Nephron progenitor cell (in vitro differentiated cells): ENCODE data around the gene TBC1D7.

ENCODE experiments used
- DNase-seq: peaks from one replicate; pipeline ENCODE4 v3.0.0; 2021
- H3K27ac Mint-ChIP-seq: 2 replicates; pipeline ENCODE4 v1.8.0; 2021; ENCODE audit warnings: mild to moderate bottlenecking, moderate library complexity, mixed read lengths
- H3K27me3 Mint-ChIP-seq: 2 replicates; pipeline ENCODE4 v1.8.0; 2021; ENCODE audit warnings: mild to moderate bottlenecking, low read depth, mixed read lengths; ENCODE audit not compliant: poor library complexity
- H3K36me3 Mint-ChIP-seq: 2 replicates; pipeline ENCODE4 v1.8.0; 2021; ENCODE audit warnings: low read depth, mixed read lengths
- H3K4me1 Mint-ChIP-seq: 2 replicates; pipeline ENCODE4 v1.8.0; 2021; ENCODE audit warnings: mixed read lengths
- H3K4me3 Mint-ChIP-seq: 2 replicates; pipeline ENCODE4 v1.8.0; 2021; ENCODE audit warnings: mild to moderate bottlenecking, moderate library complexity, mixed read lengths
- H3K9me3 Mint-ChIP-seq: 2 replicates; pipeline ENCODE4 v1.8.0; 2021; ENCODE audit warnings: mild to moderate bottlenecking, moderate library complexity, mixed read lengths
- CTCF ChIP-seq: fragments of 200-600 bp; sonication (generic); IDR thresholded peaks from 2 replicates; pipeline ENCODE4 v1.5.0; 2021; ENCODE audit warnings: antibody characterized with exemption

TBC1D7 gene

GRCh38 chr6:13307508-13307995, 20.8 kb downstream of the TBC1D7 start:
- Mint-ChIP-seq H3K36me3 (peaks cover 89% of the 10 kb centered on the region), H3K27ac (no peak overlapping the region), H3K4me1 (peaks cover 6% of the 10 kb centered on the region), H3K4me3 (no peak overlapping the region), H3K9me3 (no peaks in the 10 kb centered on the region), H3K27me3 (no peaks in the 10 kb centered on the region)
- no peak for TF ChIP-seq CTCF
- DNase-seq: no peak

- TF ChIP-seq CTCF: no peak
- peaks cover 86% of the 10 kb centered on the region for H3K36me3 Mint-ChIP-seq
- no peaks in the 10 kb centered on the region for H3K27me3 Mint-ChIP-seq
- no peak overlapping the region for H3K27ac Mint-ChIP-seq
- H3K4me1 Mint-ChIP-seq: peaks cover 6% of the 10 kb centered on the region
- H3K9me3 Mint-ChIP-seq: no peaks in the 10 kb centered on the region
- no peak for DNase-seq
- no peak overlapping the region for H3K4me3 Mint-ChIP-seq
These were observed 22.5 kb downstream of the TBC1D7 start for GRCh38 chr6:13305791-13306190.

GRCh38 chr6:13305288-13305687, 23.0 kb downstream of the TBC1D7 start:
- no peak for TF ChIP-seq CTCF
- Mint-ChIP-seq H3K4me3 (no peak overlapping the region), H3K9me3 (no peaks in the 10 kb centered on the region), H3K27me3 (no peaks in the 10 kb centered on the region), H3K4me1 (peaks cover 10% of the 10 kb centered on the region), H3K36me3 (peaks cover 87% of the 10 kb centered on the region), H3K27ac (no peak overlapping the region)
- DNase-seq: no peak

- no peak for DNase-seq
- no peak for TF ChIP-seq CTCF
- H3K27me3 Mint-ChIP-seq: no peaks in the 10 kb centered on the region
- H3K9me3 Mint-ChIP-seq: no peaks in the 10 kb centered on the region
- no peak overlapping the region for H3K27ac Mint-ChIP-seq
- H3K4me3 Mint-ChIP-seq: no peak overlapping the region
- H3K36me3 Mint-ChIP-seq: peaks cover 88% of the 10 kb centered on the region
- H3K4me1 Mint-ChIP-seq: peaks cover 10% of the 10 kb centered on the region
These were observed 23.6 kb downstream of the TBC1D7 start for GRCh38 chr6:13304580-13305260.

GRCh38 chr6:13304101-13304500, 24.2 kb downstream of the TBC1D7 start:
- no peaks in the 10 kb centered on the region for H3K27me3 Mint-ChIP-seq
- TF ChIP-seq CTCF: no peak
- H3K4me3 Mint-ChIP-seq: no peak overlapping the region
- H3K9me3 Mint-ChIP-seq: no peaks in the 10 kb centered on the region
- no peak for DNase-seq
- H3K36me3 Mint-ChIP-seq: peaks cover 87% of the 10 kb centered on the region
- peak overlapping the region; percentile 29 for H3K27ac Mint-ChIP-seq
- H3K4me1 Mint-ChIP-seq: peaks cover 9% of the 10 kb centered on the region

GRCh38 chr6:13303668-13304017, 24.7 kb downstream of the TBC1D7 start:
- peaks cover 87% of the 10 kb centered on the region for H3K36me3 Mint-ChIP-seq
- no peak for TF ChIP-seq CTCF
- DNase-seq: no peak
- no peaks in the 10 kb centered on the region for H3K9me3 Mint-ChIP-seq
- H3K4me1 Mint-ChIP-seq: peaks cover 5% of the 10 kb centered on the region
- no peak overlapping the region for H3K4me3 Mint-ChIP-seq
- H3K27me3 Mint-ChIP-seq: no peaks in the 10 kb centered on the region
- peak overlapping the region; percentile 82 for H3K27ac Mint-ChIP-seq
